Stimulated activated CD8-positive, alpha-beta memory T cell treated with anti-CD3 and anti-CD28 coated beads, Interleukin-12 subunit alpha, Interleukin-12 subunit beta, amount 100 ng/mL, for 24 hours (primary cell): ENCODE measurements around the gene ZNF418.
"Not testable (repeated sequence)": the region's sequence is repeated elsewhere in the genome, so short reads cannot be mapped to it uniquely, and the experiment has no call there.

ENCODE experiments used
- DNase-seq: peaks from one replicate; pipeline ENCODE4 v3.0.0-alpha.2; 2020; ENCODE audit errors: extremely low read depth

Gene ZNF418

DNA sequence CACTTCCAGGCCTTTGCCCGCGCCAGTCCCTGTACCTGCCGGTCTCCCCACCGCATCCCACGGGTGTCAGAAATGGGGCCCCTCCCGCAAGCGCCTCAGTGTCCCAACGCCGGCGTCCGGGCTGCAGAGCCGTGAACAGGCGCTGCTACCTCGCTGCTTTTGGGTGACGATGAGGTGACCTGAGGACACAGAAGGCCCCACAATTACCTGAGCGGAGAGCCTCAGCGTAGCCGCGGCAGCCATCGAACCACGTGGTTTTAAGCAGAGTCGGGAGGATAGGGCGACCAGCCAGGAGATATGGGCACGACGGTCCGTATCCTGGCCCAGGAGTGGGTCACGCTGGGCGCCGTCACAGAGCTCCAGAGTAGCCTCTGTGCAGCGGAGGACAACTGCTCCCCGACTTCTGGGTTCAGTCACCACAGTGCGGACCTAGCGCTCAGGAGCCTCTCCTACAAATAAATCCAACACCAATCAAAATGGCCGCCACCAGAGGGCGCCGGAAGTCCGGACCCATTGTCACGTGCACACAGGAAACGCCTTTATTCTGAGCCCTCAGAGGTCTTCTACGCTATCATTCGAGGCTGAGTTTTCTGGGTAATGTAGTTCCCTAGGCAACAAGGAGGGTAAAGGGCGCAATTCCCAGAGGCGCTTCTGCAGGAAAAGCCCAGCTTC, 46.5 kb downstream of the ZNF418 start, which contains the start of gene ZNF814:
Gene ZNF814 (minus strand): TSS at position 478 of the 672 bp plus-strand sequence. CDS start 235 bp downstream, at position 243.
- DNase-seq = peak; percentile 59

DNA sequence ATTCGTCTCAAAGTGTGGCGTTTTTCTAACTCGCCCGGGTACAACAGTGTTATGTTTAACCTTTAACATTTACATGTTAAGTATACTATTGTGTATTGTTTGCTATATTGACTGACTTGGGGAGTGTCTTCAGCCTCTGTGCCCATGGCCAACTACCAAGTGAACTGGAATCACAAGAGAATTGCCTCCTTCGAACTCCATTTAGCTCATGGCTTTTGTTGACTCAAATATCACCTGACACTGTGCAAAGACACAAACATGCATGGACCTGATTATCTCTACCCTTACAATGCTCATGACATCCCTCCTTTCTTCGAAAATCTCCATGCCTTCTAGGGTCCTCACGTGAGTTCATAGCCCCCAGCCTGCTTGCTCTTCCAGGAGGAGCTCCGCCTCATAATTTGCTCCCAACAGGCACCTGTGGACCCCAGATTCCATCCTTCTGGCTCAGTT, 47.1 kb downstream of the ZNF418 start:
- no peak for DNase-seq

DNA sequence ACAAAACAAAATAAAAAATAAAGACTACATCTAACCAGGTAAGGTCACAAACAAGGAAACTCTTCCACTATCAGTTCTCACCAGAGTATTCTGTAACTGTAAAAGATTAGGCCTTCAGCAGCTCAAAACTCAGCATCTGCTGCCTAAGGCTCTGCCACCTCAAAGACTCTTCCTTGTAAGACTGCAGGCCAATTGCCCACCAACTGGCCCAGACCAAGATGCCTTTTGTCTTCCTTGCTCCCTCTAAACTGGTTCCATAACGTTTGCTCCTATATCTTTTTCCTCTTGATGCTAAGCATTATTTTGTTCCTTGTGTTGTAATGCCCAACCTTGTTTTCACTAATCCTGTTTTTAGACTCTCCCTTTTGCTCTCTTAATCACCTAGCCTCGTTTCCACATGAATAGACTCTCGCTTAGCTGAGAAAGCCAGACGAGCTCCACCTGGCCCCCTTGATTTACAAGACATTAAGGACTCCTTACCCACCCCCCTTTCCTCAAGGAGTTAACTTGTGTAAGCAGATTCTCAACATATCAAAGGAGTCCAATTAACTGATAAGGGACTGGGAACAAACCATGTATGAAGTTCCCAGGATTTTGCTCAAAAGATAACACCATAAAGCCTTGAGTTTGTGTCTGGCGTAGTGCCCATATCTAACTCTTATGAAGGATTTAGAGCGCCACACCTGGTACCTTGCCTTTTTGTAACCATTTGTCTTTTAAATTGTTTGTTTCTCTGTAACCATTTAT, 47.8 kb downstream of the ZNF418 start:
- no peak for DNase-seq

DNA sequence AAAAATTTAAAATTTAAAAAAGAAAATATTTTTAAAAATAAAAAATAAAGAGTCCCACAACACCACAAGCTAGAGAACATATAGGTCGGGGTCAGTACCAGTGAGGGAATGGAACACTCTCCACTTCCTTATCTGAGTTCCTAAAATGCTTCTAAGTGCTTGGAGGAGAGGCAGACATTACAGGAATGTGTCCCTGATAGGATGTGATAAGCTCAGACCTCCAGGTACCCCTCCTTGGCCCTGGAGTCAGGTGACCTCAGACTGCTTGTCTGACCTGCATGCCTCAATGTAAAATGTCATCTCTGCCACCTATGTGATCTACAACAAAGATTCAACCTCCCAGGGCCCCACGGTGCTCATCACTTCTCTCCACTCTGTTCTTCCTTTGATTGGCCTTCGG, 49.2 kb downstream of the ZNF418 start:
- no peak for DNase-seq

DNA sequence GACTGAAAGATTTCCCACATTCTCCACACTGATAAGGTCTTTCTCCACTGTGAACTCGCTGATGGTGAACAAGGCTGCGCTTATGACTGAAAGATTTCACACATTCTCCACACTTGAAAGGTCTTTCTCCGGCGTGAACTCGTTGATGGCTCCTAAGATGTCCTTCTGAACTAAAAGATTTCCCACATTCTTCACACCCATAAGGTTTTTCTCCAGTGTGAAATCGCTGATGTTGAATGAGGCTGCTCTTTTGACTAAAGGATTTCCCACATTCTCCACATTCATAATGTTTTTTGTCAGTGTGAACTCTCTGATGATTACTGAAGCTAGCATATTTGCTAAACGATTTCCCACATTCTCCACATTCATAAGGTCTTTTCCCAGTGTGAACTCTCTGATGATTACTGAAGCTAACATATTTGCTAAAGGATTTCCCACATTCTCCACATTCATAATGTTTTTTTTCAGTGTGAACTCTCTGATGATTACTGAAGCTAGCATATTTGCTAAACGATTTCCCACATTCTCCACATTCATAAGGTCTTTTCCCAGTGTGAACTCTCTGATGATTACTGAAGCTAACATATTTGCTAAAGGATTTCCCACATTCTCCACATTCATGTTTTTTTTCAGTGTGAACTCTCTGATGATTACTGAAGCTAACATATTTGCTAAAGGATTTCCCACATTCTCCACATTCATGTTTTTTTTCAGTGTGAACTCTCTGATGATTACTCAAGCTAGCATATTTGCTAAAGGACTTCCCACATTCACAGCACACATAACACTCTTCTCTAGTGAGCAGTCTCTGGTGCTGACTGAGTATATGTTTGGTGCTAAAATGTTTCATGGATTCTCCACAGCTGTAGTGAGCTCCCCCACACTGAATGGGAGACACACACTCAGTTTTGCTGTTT, 61.1 kb downstream of the ZNF418 start:
- not testable (repeated sequence) for DNase-seq

DNA sequence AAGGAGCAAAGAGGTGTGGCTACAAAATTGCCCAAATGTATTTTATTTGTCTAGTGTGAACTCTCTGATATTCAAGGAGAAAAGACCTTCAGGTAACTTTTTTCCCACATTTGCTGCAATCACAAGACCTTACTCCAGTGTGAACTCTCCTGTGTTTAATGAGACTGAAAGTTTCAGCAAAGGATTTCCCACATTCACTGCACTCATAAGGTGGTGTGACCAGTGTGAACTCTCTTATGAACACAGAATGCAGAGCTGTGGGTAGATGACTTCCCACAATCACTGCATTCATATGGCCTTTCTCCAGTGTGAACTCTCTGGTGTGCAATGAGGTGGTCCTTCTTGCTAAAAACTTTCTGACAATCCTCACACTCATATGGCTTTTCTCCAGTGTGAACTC, 62.8 kb downstream of the ZNF418 start:
- no peak for DNase-seq
